Measurements from ENCODE around the gene MRPL36. TPM values are rescaled to one million over a fixed set of nuclear protein-coding genes. Genes with fewer than 3 reads are reported as not detected.

MRPL36 gene
- total RNA-seq, 1 experiment from 2014 or later, result 102 TPM

DNA sequence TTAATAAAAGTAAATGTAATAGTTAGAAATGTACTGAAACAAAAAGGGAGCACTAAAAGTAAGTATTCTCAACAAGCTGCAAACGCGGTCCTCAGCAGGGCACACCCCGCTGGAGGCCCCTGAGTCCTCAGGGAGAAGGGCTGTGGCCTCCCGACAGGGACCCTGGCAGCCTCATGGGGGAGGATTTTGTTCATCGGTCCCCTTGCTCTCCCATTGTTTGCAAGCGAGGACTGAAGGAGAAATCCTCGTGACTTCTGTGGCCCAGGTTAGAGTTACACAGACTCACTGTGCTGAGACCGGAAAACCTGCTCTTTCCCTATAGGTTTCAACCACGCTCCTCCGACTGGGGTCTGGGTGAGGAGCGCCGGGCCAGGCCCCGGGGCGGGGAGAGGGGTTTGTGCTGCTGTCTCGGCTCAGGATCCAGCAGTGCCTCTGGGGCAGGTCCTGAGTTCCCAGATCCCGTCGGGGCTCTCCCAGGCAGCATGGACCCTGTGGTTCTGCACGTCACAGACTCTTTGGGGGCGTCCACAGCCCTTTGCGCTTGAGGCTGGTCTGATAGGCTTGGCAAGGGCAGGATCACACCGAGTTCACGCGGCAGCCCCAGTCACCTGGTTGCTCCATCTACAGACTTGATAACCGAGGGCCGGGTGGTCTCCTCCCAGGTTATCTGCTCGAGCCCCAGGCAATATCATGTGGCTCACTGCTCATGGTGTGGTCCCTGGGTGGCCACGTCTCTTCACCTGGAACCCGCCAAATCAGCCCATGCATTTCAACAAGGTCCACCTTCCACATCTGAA lies 38.8 kb downstream of the MRPL36 start:
- Histone ChIP-seq H3K36me3 (ENCODE audit: insufficient read depth, low read length, poor library complexity, severe bottlenecking) (no peaks in the 10 kb centered on the region), H3K27me3 (replicated peaks; ENCODE audit: insufficient read depth, low read depth, low read length, poor library complexity) (peaks cover 69% of the 10 kb centered on the region), H3K4me3 (ENCODE audit: low read depth, low read length, poor library complexity, severe bottlenecking) (no peak overlapping the region), H3K27ac (ENCODE audit: low read depth, low read length, poor library complexity, severe bottlenecking) (no peak overlapping the region), H3K4me1 (ENCODE audit: insufficient read depth, low read length, poor library complexity, severe bottlenecking) (no peaks in the 10 kb centered on the region), H3K9me3 (ENCODE audit: low read depth, low read length, poor library complexity, severe bottlenecking) (no peaks in the 10 kb centered on the region)
- DNase-seq (ENCODE audit: low spot score), result no peak
- BruUV-seq (replicated peaks), result no TSS peak
- ChIA-PET POLR2A (ENCODE audit: low non-redundant PET) (no interaction called here), CTCF (no interaction called here)
- intact Hi-C loops (cut with micrococcal nuclease; ENCODE audit: unreplicated experiment), result loop anchor here (10.0 kb wide), 1 partner anchor 274 kb away; no protein-coding TSS in a partner anchor
- TF ChIP-seq CTCF (conservative IDR thresholded peaks at IDR 0.05; ENCODE audit: low read depth, low read length), result no peak
- TF ChIP-seq EZH2 (IDR thresholded peaks at IDR 0.05; ENCODE audit: borderline replicate concordance, low read depth, low read length, poor library complexity, severe bottlenecking), result no peak

GRCh38 chr5:1760231-1760630 lies 39.4 kb downstream of the MRPL36 start:
- POLR2A ChIA-PET (ENCODE audit: low non-redundant PET), result no interaction called here
- BruUV-seq (replicated peaks), result no TSS peak
- CTCF ChIA-PET, result no interaction called here
- Histone ChIP-seq H3K27me3 (replicated peaks; ENCODE audit: insufficient read depth, low read depth, low read length, poor library complexity) (peaks cover 71% of the 10 kb centered on the region), H3K4me3 (ENCODE audit: low read depth, low read length, poor library complexity, severe bottlenecking) (no peak overlapping the region), H3K4me1 (ENCODE audit: insufficient read depth, low read length, poor library complexity, severe bottlenecking) (no peaks in the 10 kb centered on the region), H3K27ac (ENCODE audit: low read depth, low read length, poor library complexity, severe bottlenecking) (no peak overlapping the region), H3K9me3 (ENCODE audit: low read depth, low read length, poor library complexity, severe bottlenecking) (no peaks in the 10 kb centered on the region), H3K36me3 (ENCODE audit: insufficient read depth, low read length, poor library complexity, severe bottlenecking) (no peaks in the 10 kb centered on the region)
- intact Hi-C loops (cut with micrococcal nuclease; ENCODE audit: unreplicated experiment), result loop anchor here (10.0 kb wide), 1 partner anchor 275 kb away; no protein-coding TSS in a partner anchor
- no peak for DNase-seq (ENCODE audit: low spot score)
- TF ChIP-seq CTCF (conservative IDR thresholded peaks at IDR 0.05; ENCODE audit: low read depth, low read length) (no peak), EZH2 (IDR thresholded peaks at IDR 0.05; ENCODE audit: borderline replicate concordance, low read depth, low read length, poor library complexity, severe bottlenecking) (no peak)

DNA sequence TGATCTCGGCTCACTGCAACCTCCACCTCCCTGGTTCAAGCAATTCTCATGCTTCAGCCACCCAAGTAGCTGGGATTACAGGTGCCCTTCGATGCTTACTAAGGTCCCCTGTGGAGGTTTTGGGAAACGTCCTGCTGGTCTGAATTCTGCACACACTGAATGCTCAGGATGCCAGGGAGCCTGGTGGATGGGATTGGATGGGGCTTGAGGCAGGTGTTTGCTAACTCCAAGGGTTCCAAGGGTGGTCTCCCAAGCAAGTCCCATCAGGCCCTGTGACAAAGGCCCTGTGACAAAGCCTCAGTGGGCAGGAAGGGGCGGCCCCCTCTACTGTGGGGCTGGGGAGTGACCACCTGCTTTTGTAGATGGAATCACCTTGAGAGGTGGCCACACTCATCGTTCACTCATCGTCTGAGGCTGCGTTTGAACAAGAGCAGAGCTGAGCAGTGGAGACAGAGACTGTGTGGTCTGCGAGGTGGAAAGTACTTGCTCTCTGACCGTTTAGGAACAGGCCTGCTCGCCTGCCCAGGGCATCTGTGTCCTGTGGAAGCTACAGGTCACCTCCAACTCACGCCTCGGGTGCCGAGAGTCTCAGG lies 40.2 kb downstream of the MRPL36 start:
- Histone ChIP-seq H3K27me3 (replicated peaks; ENCODE audit: insufficient read depth, low read depth, low read length, poor library complexity) (peaks cover 65% of the 10 kb centered on the region), H3K4me3 (ENCODE audit: low read depth, low read length, poor library complexity, severe bottlenecking) (no peak overlapping the region), H3K27ac (ENCODE audit: low read depth, low read length, poor library complexity, severe bottlenecking) (no peak overlapping the region), H3K4me1 (ENCODE audit: insufficient read depth, low read length, poor library complexity, severe bottlenecking) (no peaks in the 10 kb centered on the region), H3K9me3 (ENCODE audit: low read depth, low read length, poor library complexity, severe bottlenecking) (no peaks in the 10 kb centered on the region), H3K36me3 (ENCODE audit: insufficient read depth, low read length, poor library complexity, severe bottlenecking) (no peaks in the 10 kb centered on the region)
- intact Hi-C loops (cut with micrococcal nuclease; ENCODE audit: unreplicated experiment), result no loop called here
- no TSS peak for BruUV-seq (replicated peaks)
- TF ChIP-seq CTCF (conservative IDR thresholded peaks at IDR 0.05; ENCODE audit: low read depth, low read length), result no peak
- DNase-seq (ENCODE audit: low spot score), result no peak
- CTCF ChIA-PET, result no interaction called here
- POLR2A ChIA-PET (ENCODE audit: low non-redundant PET), result no interaction called here

All from A673 (cell line).